Measurements from ENCODE around the gene IRGQ. TPM values are rescaled to one million over a fixed set of nuclear protein-coding genes. Genes with fewer than 3 reads are reported as not detected.

IRGQ gene
- total and polyA plus RNA-seq, 7 donors = 5.5 to 26.9 (median 21.5) TPM

- WGBS, 3 donors = 43 to 60% (median 51%) methylated on average over 28 to 62 of the region's 62 CpGs
Observed at GRCh38 chr19:43534816-43535761, 60.8 kb downstream of the IRGQ start.

More at GRCh38 chr19:43534816-43535761, 60.8 kb downstream of the IRGQ start:
- Histone ChIP-seq H3K4me3 (no peak overlapping the region), H3K27ac (peak overlapping the region; percentile 75), H3K36me3 (ENCODE audit: insufficient read depth in 1 of 2, low read depth in 1 of 2) (peaks cover 0 to 22% of the 10 kb centered on the region in 2 donors), H3K4me1 (no peaks in the 10 kb centered on the region), H3K9me3 (peaks cover 7% of the 10 kb centered on the region), H3K27me3 (ENCODE audit: insufficient read depth in 3 of 3, low read length in 2 of 3) (no peaks in the 10 kb centered on the region)
- DNase-seq = peak; percentile 72 to 85
- intact Hi-C loops (cut with DNase I) = loop anchor here (5.0 to 10.0 kb wide), 3 partner anchors 60 to 117 kb away; partner anchors contain the start of genes IRGQ (in 2 of the 2) and ZNF576 (in 2 of the 2)
- TF ChIP-seq, protein P1, sequence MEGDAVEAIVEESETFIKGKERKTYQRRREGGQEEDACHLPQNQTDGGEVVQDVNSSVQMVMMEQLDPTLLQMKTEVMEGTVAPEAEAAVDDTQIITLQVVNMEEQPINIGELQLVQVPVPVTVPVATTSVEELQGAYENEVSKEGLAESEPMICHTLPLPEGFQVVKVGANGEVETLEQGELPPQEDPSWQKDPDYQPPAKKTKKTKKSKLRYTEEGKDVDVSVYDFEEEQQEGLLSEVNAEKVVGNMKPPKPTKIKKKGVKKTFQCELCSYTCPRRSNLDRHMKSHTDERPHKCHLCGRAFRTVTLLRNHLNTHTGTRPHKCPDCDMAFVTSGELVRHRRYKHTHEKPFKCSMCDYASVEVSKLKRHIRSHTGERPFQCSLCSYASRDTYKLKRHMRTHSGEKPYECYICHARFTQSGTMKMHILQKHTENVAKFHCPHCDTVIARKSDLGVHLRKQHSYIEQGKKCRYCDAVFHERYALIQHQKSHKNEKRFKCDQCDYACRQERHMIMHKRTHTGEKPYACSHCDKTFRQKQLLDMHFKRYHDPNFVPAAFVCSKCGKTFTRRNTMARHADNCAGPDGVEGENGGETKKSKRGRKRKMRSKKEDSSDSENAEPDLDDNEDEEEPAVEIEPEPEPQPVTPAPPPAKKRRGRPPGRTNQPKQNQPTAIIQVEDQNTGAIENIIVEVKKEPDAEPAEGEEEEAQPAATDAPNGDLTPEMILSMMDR (IDR thresholded peaks at IDR 0.05) = peak; percentile 50
- peak; percentile 22 to 41 (median 33) for ATAC-seq

Other genes starting within 250 kb of the IRGQ start
- gene CD177, start 242.4 kb downstream of the IRGQ start, total RNA-seq = 1 to 10 TPM in 1 of 4 donors, under 1 TPM in 2, not detected in 1; 0.16 to 1.1 (median 0.34) TPM
- gene CD177, start 242.4 kb downstream of the IRGQ start, polyA plus RNA-seq = under 1 TPM in 2 of 3 donors, not detected in 1; 0.03 to 0.04 TPM
- gene TEX101, start 181.2 kb downstream of the IRGQ start, total RNA-seq = not detected
- not detected for gene TEX101, start 181.2 kb downstream of the IRGQ start, polyA plus RNA-seq
- not detected for gene LYPD3, start 130.5 kb downstream of the IRGQ start, total RNA-seq
- under 1 TPM in 2 of 3 donors, not detected in 1; 0.12 to 0.26 TPM for gene LYPD3, start 130.5 kb downstream of the IRGQ start, polyA plus RNA-seq
- gene PHLDB3, start 91.4 kb downstream of the IRGQ start, total RNA-seq = 1 to 10 TPM; 3.1 to 5.7 (median 4.5) TPM
- 1 to 10 TPM; 2.0 to 4.7 (median 3.2) TPM for gene PHLDB3, start 91.4 kb downstream of the IRGQ start, polyA plus RNA-seq
- 10 to 100 TPM; 13.0 to 20.9 (median 16.6) TPM for gene ETHE1, start 68.9 kb downstream of the IRGQ start, total RNA-seq
- 10 to 100 TPM; 18.5 to 22.8 (median 20.3) TPM for gene ETHE1, start 68.9 kb downstream of the IRGQ start, polyA plus RNA-seq
- gene ZNF575, start 62.9 kb downstream of the IRGQ start, total RNA-seq = 1 to 10 TPM in 3 of 4 donors, under 1 TPM in 1; 0.40 to 1.6 (median 1.2) TPM
- 1 to 10 TPM in 1 of 3 donors, under 1 TPM in 2; 0.23 to 1.1 (median 0.35) TPM for gene ZNF575, start 62.9 kb downstream of the IRGQ start, polyA plus RNA-seq
- 10 to 100 TPM; 12.7 to 22.1 (median 14.8) TPM for gene XRCC1, start 20.6 kb downstream of the IRGQ start, total RNA-seq
- gene XRCC1, start 20.6 kb downstream of the IRGQ start, polyA plus RNA-seq = 10 to 100 TPM; 13.5 to 21.6 (median 14.1) TPM
- 1 to 10 TPM in 1 of 4 donors, under 1 TPM in 2, not detected in 1; 0.66 to 1.1 (median 0.86) TPM for gene PINLYP, start 20.3 kb downstream of the IRGQ start, total RNA-seq
- gene PINLYP, start 20.3 kb downstream of the IRGQ start, polyA plus RNA-seq = 1 to 10 TPM in 1 of 3 donors, under 1 TPM in 2; 0.66 to 1.3 (median 0.90) TPM
- gene ZNF576, start 461 bp upstream of the IRGQ start, total RNA-seq = 10 to 100 TPM; 10.3 to 16.2 (median 15.9) TPM
- gene ZNF576, start 461 bp upstream of the IRGQ start, polyA plus RNA-seq = 10 to 100 TPM; 14.6 to 22.7 (median 22.4) TPM
- under 1 TPM in 3 of 4 donors, not detected in 1; 0.12 to 0.34 (median 0.19) TPM for gene SRRM5, start 16.0 kb upstream of the IRGQ start, total RNA-seq
- gene SRRM5, start 16.0 kb upstream of the IRGQ start, polyA plus RNA-seq = 1 to 10 TPM in 1 of 3 donors, under 1 TPM in 2; 0.10 to 1.1 (median 0.52) TPM
- 10 to 100 TPM; 17.2 to 39.0 (median 28.0) TPM for gene ZNF428, start 23.5 kb upstream of the IRGQ start, total RNA-seq
- 10 to 100 TPM; 12.4 to 33.5 (median 27.5) TPM for gene ZNF428, start 23.5 kb upstream of the IRGQ start, polyA plus RNA-seq
- 10 to 100 TPM in 1 of 4 donors, 1 to 10 TPM in 3; 4.4 to 10.6 (median 5.0) TPM for gene CADM4, start 43.7 kb upstream of the IRGQ start, total RNA-seq
- 1 to 10 TPM; 1.8 to 4.7 (median 3.1) TPM for gene CADM4, start 43.7 kb upstream of the IRGQ start, polyA plus RNA-seq
- gene PLAUR, start 74.0 kb upstream of the IRGQ start, total RNA-seq = 1 to 10 TPM; 1.8 to 6.1 (median 3.9) TPM
- 1 to 10 TPM; 1.0 to 9.7 (median 2.5) TPM for gene PLAUR, start 74.0 kb upstream of the IRGQ start, polyA plus RNA-seq
- not detected for gene IRGC, start 119.9 kb upstream of the IRGQ start, total RNA-seq
- not detected for gene IRGC, start 119.9 kb upstream of the IRGQ start, polyA plus RNA-seq
- gene SMG9, start 158.8 kb upstream of the IRGQ start, total RNA-seq = 10 to 100 TPM; 11.6 to 27.1 (median 15.1) TPM
- 10 to 100 TPM; 10.1 to 29.1 (median 13.7) TPM for gene SMG9, start 158.8 kb upstream of the IRGQ start, polyA plus RNA-seq
- under 1 TPM; 0.26 to 0.89 (median 0.40) TPM for gene KCNN4, start 184.8 kb upstream of the IRGQ start, total RNA-seq
- under 1 TPM; 0.09 to 0.43 (median 0.21) TPM for gene KCNN4, start 184.8 kb upstream of the IRGQ start, polyA plus RNA-seq
- under 1 TPM; 0.23 to 0.79 (median 0.58) TPM for gene LYPD5, start 206.3 kb upstream of the IRGQ start, total RNA-seq
- under 1 TPM; 0.22 to 0.27 (median 0.26) TPM for gene LYPD5, start 206.3 kb upstream of the IRGQ start, polyA plus RNA-seq
- gene ZNF283, start 231.2 kb upstream of the IRGQ start, total RNA-seq = 1 to 10 TPM; 3.1 to 8.7 (median 4.6) TPM
- 1 to 10 TPM in 2 of 3 donors, under 1 TPM in 1; 0.79 to 7.8 (median 1.0) TPM for gene ZNF283, start 231.2 kb upstream of the IRGQ start, polyA plus RNA-seq

All from psoas muscle (tissue), 8 donors.